Stimulated activated naive CD8-positive, alpha-beta T cell treated with anti-CD3 and anti-CD28 coated beads, Interleukin-15, Interleukin-2, amounts not matched to agents 100 U/mL and 50 U/mL, for 24 hours (primary cell): Measurements from ENCODE around the gene LRG1.
A peak's percentile ranks its signal among the peaks of the same experiment; 100 is the strongest.
"Not testable (repeated sequence)": the region's sequence is repeated elsewhere in the genome, so short reads cannot be mapped to it uniquely, and the experiment has no call there.

Source experiments
- ATAC-seq: fragments of 150-1000 bp; cut with Tn5 transposase; one replicate; pipeline ENCODE4 v1.10.0; 2021
- DNase-seq: peaks from one replicate; pipeline ENCODE4 v3.0.0; 2021

Gene LRG1

GRCh38 chr19:4553092-4553695 is 13.4 kb upstream of the LRG1 start:
- ATAC-seq: no peak

GRCh38 chr19:4552525-4552819 is 12.6 kb upstream of the LRG1 start:
- no peak for DNase-seq

More at GRCh38 chr19:4553092-4553695, 13.4 kb upstream of the LRG1 start:
- DNase-seq: no peak

GRCh38 chr19:4550479-4551050 is 10.7 kb upstream of the LRG1 start:
- ATAC-seq: no peak
- DNase-seq: no peak

More at GRCh38 chr19:4552525-4552819, 12.6 kb upstream of the LRG1 start:
- no peak for ATAC-seq

- no peak for ATAC-seq
- DNase-seq: no peak
Observed at GRCh38 chr19:4550018-4550417, 10.2 kb upstream of the LRG1 start.

- ATAC-seq: no peak
- no peak for DNase-seq
Observed at GRCh38 chr19:4548238-4548584, 8.4 kb upstream of the LRG1 start.

GRCh38 chr19:4547303-4548237 is 7.7 kb upstream of the LRG1 start:
- DNase-seq (peak; percentile 46), ATAC-seq (peak; percentile 50)

GRCh38 chr19:4543842-4544647 is 4.2 kb upstream of the LRG1 start:
- ATAC-seq (no peak), DNase-seq (no peak)

GRCh38 chr19:4542896-4543841 is 3.3 kb upstream of the LRG1 start:
- DNase-seq (no peak), ATAC-seq (no peak)

- not testable (repeated sequence) for ATAC-seq
Observed at GRCh38 chr19:4541806-4542145, 1.9 kb upstream of the LRG1 start.

GRCh38 chr19:4541114-4541805 is 1.4 kb upstream of the LRG1 start:
- ATAC-seq: no peak

More at GRCh38 chr19:4541806-4542145, 1.9 kb upstream of the LRG1 start:
- not testable (repeated sequence) for DNase-seq

GRCh38 chr19:4539169-4539692 is 605 bp downstream of the LRG1 start:
- ATAC-seq (no peak), DNase-seq (no peak)

More at GRCh38 chr19:4541114-4541805, 1.4 kb upstream of the LRG1 start:
- DNase-seq: no peak

- no peak for DNase-seq
- no peak for ATAC-seq
Observed at GRCh38 chr19:4538601-4538954, 1.3 kb downstream of the LRG1 start.

GRCh38 chr19:4537953-4538600 is 1.8 kb downstream of the LRG1 start:
- DNase-seq (no peak), ATAC-seq (no peak)

GRCh38 chr19:4536798-4537197 is 3.0 kb downstream of the LRG1 start:
- ATAC-seq (no peak), DNase-seq (no peak)

GRCh38 chr19:4534836-4535658 is 4.8 kb downstream of the LRG1 start, which contains the start of gene PLIN5:
TSS of gene PLIN5 (minus strand) at chr19:4535224. CDS start at chr19:4534074, 1,150 bp downstream.
- ATAC-seq (peak; percentile 53), DNase-seq (peak; percentile 67)

GRCh38 chr19:4533835-4534424 is 5.9 kb downstream of the LRG1 start:
- no peak for ATAC-seq
- DNase-seq: no peak

GRCh38 chr19:4533334-4533733 is 6.5 kb downstream of the LRG1 start:
- ATAC-seq (no peak), DNase-seq (no peak)

GRCh38 chr19:4531562-4532165 is 8.2 kb downstream of the LRG1 start:
- DNase-seq: no peak
- peak; percentile 33 for ATAC-seq
